Stomach smooth muscle (tissue), 2 donors: Measurements from ENCODE around the gene ILK.

ENCODE experiments used
- H3K27ac ChIP-seq: one replicate; pipeline ENCODE4 v1.7.0; 2013; ENCODE audit warnings: mild to moderate bottlenecking, low read length, inconsistent platforms
- H3K27me3 ChIP-seq, 2 donors: one replicate each; pipeline ENCODE4 v1.7.0; 2013; ENCODE audit warnings: low read length in 2 of 2; ENCODE audit not compliant: insufficient read depth in 2 of 2, control insufficient read depth in 1 of 2
- H3K36me3 ChIP-seq, 2 donors: one replicate each; pipeline ENCODE4 v1.7.0; 2013; ENCODE audit warnings: low read length in 2 of 2; ENCODE audit not compliant: control insufficient read depth in 2 of 2, insufficient read depth in 2 of 2
- H3K4me1 ChIP-seq: one replicate; pipeline ENCODE4 v1.7.0; 2013; ENCODE audit warnings: low read length; ENCODE audit not compliant: control insufficient read depth, insufficient read depth
- H3K4me3 ChIP-seq, 2 donors: one replicate each; pipeline ENCODE4 v1.7.0; 2013; ENCODE audit warnings: low read length in 2 of 2
- H3K9ac ChIP-seq, 2 donors: one replicate each; pipeline ENCODE4 v1.7.0; 2013; ENCODE audit warnings: low read length in 2 of 2, mild to moderate bottlenecking in 1 of 2
- H3K9me3 ChIP-seq, 2 donors: one replicate each; pipeline ENCODE4 v1.7.0; 2013; ENCODE audit warnings: low read length in 2 of 2; ENCODE audit not compliant: control insufficient read depth in 2 of 2
- donor health status: healthy.
- donor health status: Pancreatic carcinoma.

The ILK gene

DNA sequence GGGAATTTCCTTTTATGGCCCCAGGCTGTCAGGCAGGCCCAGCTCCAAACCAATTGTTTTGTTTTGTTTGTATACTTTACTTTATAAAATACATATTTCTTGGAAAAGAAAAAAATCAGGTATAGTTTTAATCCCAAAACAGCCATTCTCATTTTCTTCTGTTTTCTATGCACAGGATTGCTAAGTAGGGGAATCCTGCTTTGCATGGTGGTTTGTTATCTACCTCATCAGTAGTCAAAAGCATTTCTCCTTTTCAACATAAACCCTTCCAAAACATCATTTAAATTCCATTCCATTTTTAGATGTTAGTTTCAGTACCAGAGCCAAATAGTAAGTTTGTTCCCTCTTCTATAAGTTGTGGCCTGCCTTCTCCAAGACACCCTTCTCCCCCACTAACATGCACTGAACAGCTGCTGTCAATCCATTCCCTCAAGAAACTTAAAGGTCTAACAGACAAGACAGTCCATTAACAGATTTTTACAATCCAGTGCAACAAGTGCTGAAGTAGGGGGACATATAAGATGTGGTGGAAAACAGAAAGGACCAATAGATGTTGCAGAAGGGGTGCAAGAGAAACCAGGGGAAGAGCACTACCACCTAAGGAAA, 3.7 kb downstream of the ILK start:
- H3K4me1 ChIP-seq, result peaks cover 66% of the 10 kb centered on the region
- peaks cover 40 to 41% of the 10 kb centered on the region in 2 donors for H3K36me3 ChIP-seq
- peak overlapping the region; percentile 1 to 98 for H3K9ac ChIP-seq
- H3K27ac ChIP-seq, result peak overlapping the region; percentile 100
- peak overlapping the region; percentile 16 to 56 for H3K4me3 ChIP-seq
- no peaks in the 10 kb centered on the region for H3K9me3 ChIP-seq
- H3K27me3 ChIP-seq, result no peaks in the 10 kb centered on the region

DNA sequence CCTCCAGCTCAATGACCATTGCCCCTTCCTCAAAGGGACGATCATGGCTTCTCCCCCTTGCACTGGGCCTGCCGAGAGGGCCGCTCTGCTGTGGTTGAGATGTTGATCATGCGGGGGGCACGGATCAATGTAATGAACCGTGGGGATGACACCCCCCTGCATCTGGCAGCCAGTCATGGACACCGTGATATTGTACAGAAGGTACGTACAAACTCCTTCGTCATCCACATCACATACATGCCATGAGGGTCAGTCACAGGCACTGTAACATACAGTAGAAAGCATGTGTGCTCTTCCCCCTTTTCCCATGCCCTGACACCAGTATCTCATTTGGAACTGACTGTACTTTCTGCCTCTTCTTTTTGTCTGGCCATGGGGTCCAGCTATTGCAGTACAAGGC, 4.4 kb downstream of the ILK start:
- H3K4me3 ChIP-seq, result peak overlapping the region; percentile 16 to 17
- H3K36me3 ChIP-seq, result peaks cover 40 to 41% of the 10 kb centered on the region in 2 donors
- H3K27ac ChIP-seq, result peak overlapping the region; percentile 100
- H3K27me3 ChIP-seq, result no peaks in the 10 kb centered on the region
- peak overlapping the region; percentile 1 to 98 for H3K9ac ChIP-seq
- peaks cover 68% of the 10 kb centered on the region for H3K4me1 ChIP-seq
- no peaks in the 10 kb centered on the region for H3K9me3 ChIP-seq

DNA sequence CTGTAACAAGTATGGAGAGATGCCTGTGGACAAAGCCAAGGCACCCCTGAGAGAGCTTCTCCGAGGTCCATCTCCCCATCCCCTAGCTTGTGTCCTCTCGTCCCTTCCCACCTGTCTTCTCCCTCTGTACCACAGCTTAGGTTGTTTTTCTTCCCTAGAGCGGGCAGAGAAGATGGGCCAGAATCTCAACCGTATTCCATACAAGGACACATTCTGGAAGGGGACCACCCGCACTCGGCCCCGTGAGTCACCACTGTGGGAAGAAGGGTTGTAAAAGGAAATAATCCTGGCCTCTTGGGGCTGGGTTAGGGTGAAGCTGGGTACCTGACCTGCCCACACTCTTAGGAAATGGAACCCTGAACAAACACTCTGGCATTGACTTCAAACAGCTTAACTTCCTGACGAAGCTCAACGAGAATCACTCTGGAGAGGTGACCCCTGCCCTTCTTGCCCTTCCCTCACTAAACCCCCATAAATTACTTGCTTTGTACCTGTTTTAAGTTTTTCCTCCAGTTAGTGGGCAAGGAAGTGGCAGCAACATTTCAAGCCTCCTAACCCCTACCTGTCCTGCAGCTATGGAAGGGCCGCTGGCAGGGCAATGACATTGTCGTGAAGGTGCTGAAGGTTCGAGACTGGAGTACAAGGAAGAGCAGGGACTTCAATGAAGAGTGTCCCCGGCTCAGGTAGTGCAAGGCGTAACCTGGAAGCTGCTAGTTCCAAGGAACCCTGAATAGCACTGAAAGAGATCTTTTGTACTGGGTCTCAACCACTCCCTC, 5.3 kb downstream of the ILK start:
- H3K4me3 ChIP-seq, result peak overlapping the region; percentile 12 to 16
- H3K9ac ChIP-seq, result peak overlapping the region; percentile 1 to 98
- H3K36me3 ChIP-seq, result peaks cover 40 to 41% of the 10 kb centered on the region in 2 donors
- H3K27ac ChIP-seq, result peak overlapping the region; percentile 100
- H3K9me3 ChIP-seq, result no peaks in the 10 kb centered on the region
- H3K4me1 ChIP-seq, result peaks cover 75% of the 10 kb centered on the region
- no peaks in the 10 kb centered on the region for H3K27me3 ChIP-seq

DNA sequence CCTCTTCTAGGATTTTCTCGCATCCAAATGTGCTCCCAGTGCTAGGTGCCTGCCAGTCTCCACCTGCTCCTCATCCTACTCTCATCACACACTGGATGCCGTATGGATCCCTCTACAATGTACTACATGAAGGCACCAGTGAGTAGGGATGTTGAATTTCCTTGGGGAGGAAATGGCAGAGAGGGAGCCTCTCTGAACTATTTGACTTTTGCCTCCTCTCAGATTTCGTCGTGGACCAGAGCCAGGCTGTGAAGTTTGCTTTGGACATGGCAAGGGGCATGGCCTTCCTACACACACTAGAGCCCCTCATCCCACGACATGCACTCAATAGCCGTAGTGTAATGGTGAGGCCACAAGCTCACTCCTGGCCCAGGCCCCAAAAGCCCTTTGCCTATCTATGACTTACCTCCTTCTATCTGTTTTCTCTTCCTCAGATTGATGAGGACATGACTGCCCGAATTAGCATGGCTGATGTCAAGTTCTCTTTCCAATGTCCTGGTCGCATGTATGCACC, 6.0 kb downstream of the ILK start:
- H3K27ac ChIP-seq, result peak overlapping the region; percentile 100
- peak overlapping the region; percentile 12 to 15 for H3K4me3 ChIP-seq
- no peaks in the 10 kb centered on the region for H3K27me3 ChIP-seq
- peaks cover 41 to 42% of the 10 kb centered on the region in 2 donors for H3K36me3 ChIP-seq
- no peaks in the 10 kb centered on the region for H3K9me3 ChIP-seq
- H3K4me1 ChIP-seq, result peaks cover 75% of the 10 kb centered on the region
- H3K9ac ChIP-seq, result peak overlapping the region; percentile 1 to 53

DNA sequence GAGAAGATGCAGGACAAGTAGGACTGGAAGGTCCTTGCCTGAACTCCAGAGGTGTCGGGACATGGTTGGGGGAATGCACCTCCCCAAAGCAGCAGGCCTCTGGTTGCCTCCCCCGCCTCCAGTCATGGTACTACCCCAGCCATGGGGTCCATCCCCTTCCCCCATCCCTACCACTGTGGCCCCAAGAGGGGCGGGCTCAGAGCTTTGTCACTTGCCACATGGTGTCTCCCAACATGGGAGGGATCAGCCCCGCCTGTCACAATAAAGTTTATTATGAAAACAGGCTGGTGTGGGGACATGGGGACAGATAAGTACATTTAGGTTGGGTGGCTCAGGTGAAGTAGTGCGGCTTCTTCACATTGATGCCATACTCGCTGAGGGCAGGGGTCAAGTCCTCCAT, 7.0 kb downstream of the ILK start:
- H3K36me3 ChIP-seq, result peaks cover 49 to 51% of the 10 kb centered on the region in 2 donors
- H3K27me3 ChIP-seq, result no peaks in the 10 kb centered on the region
- no peaks in the 10 kb centered on the region for H3K9me3 ChIP-seq
- H3K27ac ChIP-seq, result peak overlapping the region; percentile 100
- peak overlapping the region; percentile 63 to 83 for H3K4me3 ChIP-seq
- peak overlapping the region; percentile 65 to 97 for H3K9ac ChIP-seq
- H3K4me1 ChIP-seq, result peaks cover 73% of the 10 kb centered on the region

DNA sequence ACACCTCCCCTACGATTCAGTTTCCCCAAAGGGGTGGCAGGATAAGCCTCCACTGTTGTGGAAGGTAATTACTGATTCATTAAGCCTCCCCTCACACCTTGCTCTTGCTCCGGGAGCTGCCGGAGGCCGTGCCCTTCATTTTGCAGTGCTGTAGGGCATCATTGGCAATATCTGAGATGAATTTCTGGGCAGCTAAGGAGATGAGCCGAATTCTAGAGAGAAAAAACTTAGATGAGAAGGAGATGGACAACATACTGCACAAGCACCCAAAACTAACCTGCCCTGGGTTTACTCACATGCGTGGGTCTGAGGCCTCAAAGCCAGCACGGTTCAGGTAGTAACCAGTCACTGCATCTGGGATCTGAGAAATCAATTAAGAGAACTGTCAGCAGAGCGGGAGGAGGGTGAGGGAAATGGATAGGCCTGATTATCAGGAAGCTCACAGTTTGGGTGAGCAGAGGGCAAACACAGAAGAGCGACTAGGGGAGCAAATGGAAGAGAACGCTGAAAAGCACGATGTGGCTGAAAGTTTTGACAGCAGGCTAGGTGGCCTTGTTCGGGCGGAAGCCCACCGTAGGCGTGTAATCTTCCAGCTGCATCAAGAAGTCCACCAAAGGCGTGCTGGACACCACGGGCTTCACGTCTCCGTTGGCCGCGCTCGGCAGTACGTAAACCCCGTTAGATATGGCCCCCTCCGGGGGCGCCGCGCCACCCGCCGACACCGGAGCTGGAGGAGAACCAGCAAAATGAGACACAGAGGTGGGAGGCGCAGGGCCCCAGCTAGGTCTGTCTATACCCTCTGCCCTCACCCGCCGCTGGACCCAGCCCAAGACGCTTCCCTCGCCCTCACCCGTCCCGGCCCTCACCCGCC, 7.8 kb downstream of the ILK start:
- Histone ChIP-seq H3K36me3 (peaks cover 55 to 58% of the 10 kb centered on the region in 2 donors), H3K9me3 (no peaks in the 10 kb centered on the region), H3K4me3 (peak overlapping the region; percentile 63 to 83), H3K4me1 (peaks cover 67% of the 10 kb centered on the region), H3K9ac (peak overlapping the region; percentile 65 to 97), H3K27ac (peak overlapping the region; percentile 100), H3K27me3 (no peaks in the 10 kb centered on the region)

DNA sequence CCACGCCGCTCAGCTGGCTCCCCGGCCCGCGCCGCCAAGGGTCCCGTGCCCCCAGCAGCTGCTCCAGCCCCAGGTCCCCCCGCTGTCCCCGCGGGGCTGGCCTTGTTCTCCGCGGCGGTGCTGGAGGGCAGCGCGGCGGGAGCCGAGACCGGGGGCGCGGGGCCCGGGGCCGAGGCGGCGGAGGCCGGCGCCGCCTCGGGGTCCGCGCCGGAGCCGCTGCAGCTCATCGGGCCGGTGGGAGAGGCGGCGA, 8.3 kb downstream of the ILK start:
- H3K27me3 ChIP-seq, result no peaks in the 10 kb centered on the region
- H3K9ac ChIP-seq, result peak overlapping the region; percentile 65 to 97
- peak overlapping the region; percentile 100 for H3K27ac ChIP-seq
- peaks cover 61 to 63% of the 10 kb centered on the region in 2 donors for H3K36me3 ChIP-seq
- H3K4me1 ChIP-seq, result peaks cover 62% of the 10 kb centered on the region
- no peaks in the 10 kb centered on the region for H3K9me3 ChIP-seq
- H3K4me3 ChIP-seq, result peak overlapping the region; percentile 63 to 83

DNA sequence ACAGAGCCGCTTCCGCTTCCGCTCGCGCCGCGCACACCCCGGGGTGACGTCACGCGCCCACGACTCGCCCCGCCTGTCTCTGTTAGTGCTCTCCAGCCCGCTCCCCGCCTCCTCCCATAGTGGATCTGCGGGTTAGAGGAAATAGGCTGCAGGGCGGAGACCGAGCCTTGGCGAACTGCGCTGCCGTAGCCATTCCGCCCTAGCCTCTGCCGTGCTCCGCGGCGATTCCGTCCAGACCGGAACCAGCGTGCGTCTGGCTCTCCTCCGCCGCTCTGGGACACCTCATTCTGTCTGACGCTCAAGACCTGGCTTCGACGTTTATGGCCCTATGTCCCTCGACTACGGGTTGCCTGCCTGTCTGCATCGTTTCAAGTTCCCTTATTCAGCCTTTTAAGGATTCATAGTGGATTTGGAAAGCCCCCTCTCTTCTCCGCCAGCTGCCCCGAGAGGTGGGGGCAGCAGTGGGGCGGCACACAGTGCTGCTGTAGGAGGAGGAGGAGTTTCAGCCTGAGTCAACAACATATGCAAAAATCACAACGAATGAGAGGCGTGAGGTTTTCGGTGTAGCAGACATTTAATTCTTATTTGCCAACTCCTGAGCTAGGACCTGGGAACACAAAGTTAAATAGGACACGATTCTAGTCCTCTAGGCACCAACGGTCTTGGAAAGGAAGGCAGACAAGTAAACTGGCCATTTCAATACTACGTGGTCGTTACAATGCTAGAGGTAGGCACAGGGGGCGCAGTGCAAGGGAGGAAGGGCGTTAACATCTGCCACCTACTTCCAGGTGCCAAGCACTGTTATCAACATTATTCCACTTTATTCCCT, 8.9 kb downstream of the ILK start, which contains the start of gene TAF10:
TSS of gene TAF10 (minus strand) at position 4 of the 829 bp plus-strand sequence. CDS start 27 bp downstream, outside the sequence.
- peaks cover 66% of the 10 kb centered on the region for H3K4me1 ChIP-seq
- peaks cover 61 to 62% of the 10 kb centered on the region in 2 donors for H3K36me3 ChIP-seq
- H3K4me3 ChIP-seq, result peak within 1 kb of the TSS; percentile 80 to 83
- peak within 1 kb of the TSS; percentile 68 to 97 for H3K9ac ChIP-seq
- no peaks in the 10 kb centered on the region for H3K9me3 ChIP-seq
- no peaks in the 10 kb centered on the region for H3K27me3 ChIP-seq
- H3K27ac ChIP-seq, result peak within 1 kb of the TSS; percentile 100

DNA sequence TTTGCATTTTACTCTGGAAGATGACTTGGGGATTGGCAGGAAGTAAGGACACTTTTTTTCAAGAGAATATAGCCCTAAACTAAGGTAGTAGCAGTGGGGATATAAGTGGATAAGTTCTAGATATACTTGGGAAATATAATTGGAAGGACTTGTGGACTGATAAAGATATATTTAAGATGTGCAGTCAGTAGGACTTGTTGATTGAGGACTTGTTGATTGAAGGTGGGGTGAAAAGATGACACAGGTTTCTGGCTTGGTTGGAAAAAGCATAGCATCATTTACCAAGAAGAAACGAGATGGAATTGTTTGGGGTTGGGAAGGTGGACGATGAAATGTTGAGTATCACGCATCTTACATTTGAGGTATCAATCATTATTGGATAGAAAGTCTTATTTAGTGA, 9.9 kb downstream of the ILK start:
- H3K9me3 ChIP-seq, result no peaks in the 10 kb centered on the region
- peaks cover 51 to 52% of the 10 kb centered on the region in 2 donors for H3K36me3 ChIP-seq
- peak overlapping the region; percentile 100 for H3K27ac ChIP-seq
- H3K4me3 ChIP-seq, result peak overlapping the region in 1 of 2 donors; percentile 83
- peak overlapping the region; percentile 68 to 97 for H3K9ac ChIP-seq
- H3K27me3 ChIP-seq, result no peaks in the 10 kb centered on the region
- H3K4me1 ChIP-seq, result peaks cover 64% of the 10 kb centered on the region

DNA sequence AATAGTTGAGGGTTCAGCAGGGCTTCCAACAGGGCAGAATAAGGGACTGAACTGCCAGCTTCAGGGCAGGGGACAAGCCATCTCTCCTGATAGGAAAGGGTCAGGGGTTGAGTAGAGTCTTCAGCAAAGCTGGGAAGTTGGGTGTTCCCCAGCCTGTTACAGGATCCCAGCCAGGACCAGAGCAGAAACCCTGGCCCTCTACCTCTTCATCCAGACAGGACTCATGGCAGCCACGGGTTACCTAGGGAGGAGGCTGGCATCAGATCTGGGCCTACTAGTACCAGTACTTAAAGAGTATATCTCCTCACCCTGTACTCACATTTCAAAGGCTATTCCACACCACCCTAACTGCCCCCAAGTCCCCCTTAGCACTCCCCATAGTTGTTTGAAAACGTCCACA, 10.9 kb downstream of the ILK start:
- no peaks in the 10 kb centered on the region for H3K27me3 ChIP-seq
- H3K9ac ChIP-seq, result no peak overlapping the region
- no peak overlapping the region for H3K4me3 ChIP-seq
- peaks cover 63% of the 10 kb centered on the region for H3K4me1 ChIP-seq
- peaks cover 41 to 42% of the 10 kb centered on the region in 2 donors for H3K36me3 ChIP-seq
- H3K27ac ChIP-seq, result peak overlapping the region; percentile 100
- no peaks in the 10 kb centered on the region for H3K9me3 ChIP-seq
